Esophagus muscularis mucosa (tissue), 4 donors: ENCODE results near the gene SCAF8. TPM values are rescaled to one million over a fixed set of nuclear protein-coding genes. Genes with fewer than 3 reads are reported as not detected.

Source experiments
- DNase-seq: peaks from one replicate; pipeline ENCODE4 v3.0.0-alpha.2; 2017; ENCODE audit errors: extremely low spot score
- H3K27ac ChIP-seq, 4 donors: fragments of 200-600 bp; sonication (generic); replicated peaks in 1 of 4; 1 replicate in 3 of 4; 2 replicates in 1 of 4; pipeline ENCODE4 v1.5.1; 2016 to 2019; ENCODE audit warnings: mild to moderate bottlenecking in 1 of 4
- H3K27me3 ChIP-seq, 4 donors: fragments of 200-600 bp; sonication (generic); one replicate each; pipeline versions ENCODE4 v1.5.1 to v1.6.0; 2016 to 2019
- H3K36me3 ChIP-seq, 4 donors: fragments of 200-600 bp; sonication (generic); one replicate each; pipeline ENCODE4 v1.5.1; 2016 to 2019
- H3K4me1 ChIP-seq, 4 donors: fragments of 200-600 bp; sonication (generic); one replicate each; pipeline ENCODE4 v1.5.1; 2016 to 2019
- H3K4me3 ChIP-seq, 4 donors: fragments of 200-600 bp; sonication (generic); 1 replicate in 2 of 4; 2 replicates in 2 of 4; pipeline ENCODE4 v1.5.1; 2016 to 2019; ENCODE audit warnings: mild to moderate bottlenecking in 4 of 4, moderate library complexity in 1 of 4
- H3K9me3 ChIP-seq, 4 donors: fragments of 200-600 bp; sonication (generic); 1 replicate in 3 of 4; 2 replicates in 1 of 4; pipeline ENCODE4 v1.5.1; 2016 to 2019
- EP300 ChIP-seq: sonication (generic); formaldehyde crosslinking; IDR thresholded peaks from one replicate; pipeline ENCODE4 v1.6.1; 2017; ENCODE audit warnings: antibody characterized with exemption
- POLR2A ChIP-seq: fragments of 450-650 bp; IDR thresholded peaks from one replicate; pipeline ENCODE4 v1.6.1; 2017; ENCODE audit warnings: antibody characterized with exemption, moderate library complexity, mild to moderate bottlenecking, low read depth
- POLR2AphosphoS5 ChIP-seq, 2 donors: sonication (generic); formaldehyde crosslinking; IDR thresholded peaks; one replicate each; pipeline ENCODE4 v1.6.1; 2017; ENCODE audit warnings: antibody characterized with exemption in 2 of 2
- WGBS: methylation state at CpG from one replicate; pipeline ENCODE4 v1.1.5; 2018; 5-methylcytosine and 5-hydroxymethylcytosine counted together
- intact Hi-C: fragments of 100-400 bp; cut with DNase I; formaldehyde crosslinking; loops from one replicate; pipeline ENCODE4 v1.15.1; 2023
- total RNA-seq, 4 donors: library from RNA; depleted of rRNA; stranded (reverse); fragments of >200 nt; gene quantifications; one replicate each; pipeline versions ENCODE4 v1.1.0 to v1.2.1, GENCODE V29; 2016
- TF ChIP-seq, protein P1 (sequence below), 3 experiments: fragments of 200-600 bp in 2 of 3; fragments of 450-650 bp in 1 of 3; sonication (generic) in 2 of 3; IDR thresholded peaks; one replicate each; pipeline ENCODE4 v1.5.1; 2017 to 2019; ENCODE audit warnings: antibody characterized with exemption in 3 of 3, mild to moderate bottlenecking in 2 of 3, moderate library complexity in 1 of 3

SCAF8 gene
- total RNA-seq, 4 donors from 2014 or later = 35.7 to 42.0 (median 38.8) TPM

- Histone ChIP-seq H3K4me3 (no peak overlapping the region), H3K9me3 (peaks cover 0 to 5% (median 1%) of the 10 kb centered on the region in 4 donors), H3K27me3 (no peaks in the 10 kb centered on the region), H3K4me1 (no peaks in the 10 kb centered on the region), H3K27ac (no peak overlapping the region), H3K36me3 (no peaks in the 10 kb centered on the region)
- intact Hi-C loops = no loop called here
- TF ChIP-seq EP300 = no peak
- TF ChIP-seq, protein P1, sequence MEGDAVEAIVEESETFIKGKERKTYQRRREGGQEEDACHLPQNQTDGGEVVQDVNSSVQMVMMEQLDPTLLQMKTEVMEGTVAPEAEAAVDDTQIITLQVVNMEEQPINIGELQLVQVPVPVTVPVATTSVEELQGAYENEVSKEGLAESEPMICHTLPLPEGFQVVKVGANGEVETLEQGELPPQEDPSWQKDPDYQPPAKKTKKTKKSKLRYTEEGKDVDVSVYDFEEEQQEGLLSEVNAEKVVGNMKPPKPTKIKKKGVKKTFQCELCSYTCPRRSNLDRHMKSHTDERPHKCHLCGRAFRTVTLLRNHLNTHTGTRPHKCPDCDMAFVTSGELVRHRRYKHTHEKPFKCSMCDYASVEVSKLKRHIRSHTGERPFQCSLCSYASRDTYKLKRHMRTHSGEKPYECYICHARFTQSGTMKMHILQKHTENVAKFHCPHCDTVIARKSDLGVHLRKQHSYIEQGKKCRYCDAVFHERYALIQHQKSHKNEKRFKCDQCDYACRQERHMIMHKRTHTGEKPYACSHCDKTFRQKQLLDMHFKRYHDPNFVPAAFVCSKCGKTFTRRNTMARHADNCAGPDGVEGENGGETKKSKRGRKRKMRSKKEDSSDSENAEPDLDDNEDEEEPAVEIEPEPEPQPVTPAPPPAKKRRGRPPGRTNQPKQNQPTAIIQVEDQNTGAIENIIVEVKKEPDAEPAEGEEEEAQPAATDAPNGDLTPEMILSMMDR (IDR thresholded peaks at IDR 0.05) = no peak
- no peak for TF ChIP-seq POLR2A
- TF ChIP-seq POLR2AphosphoS5 (IDR thresholded peaks at IDR 0.05) = no peak
- 89% methylated on average over 4 of the region's 4 CpGs for WGBS
- DNase-seq = no peak
Observed at GRCh38 chr6:154719433-154719832, 13.8 kb upstream of the SCAF8 start.

GRCh38 chr6:154719854-154720253, 13.4 kb upstream of the SCAF8 start:
- Histone ChIP-seq H3K27me3 (no peaks in the 10 kb centered on the region), H3K9me3 (peaks cover 0 to 5% (median 1%) of the 10 kb centered on the region in 4 donors), H3K27ac (no peak overlapping the region), H3K36me3 (no peaks in the 10 kb centered on the region), H3K4me1 (no peaks in the 10 kb centered on the region), H3K4me3 (no peak overlapping the region)
- intact Hi-C loops = no loop called here
- no peak for TF ChIP-seq EP300
- TF ChIP-seq, protein P1 (IDR thresholded peaks at IDR 0.05) = no peak
- TF ChIP-seq POLR2A = no peak
- no peak for DNase-seq
- 85% methylated on average over 1 of the region's 1 CpG for WGBS

- DNase-seq = no peak
- intact Hi-C loops = no loop called here
Observed at GRCh38 chr6:154721460-154721859, 11.8 kb upstream of the SCAF8 start.

DNA sequence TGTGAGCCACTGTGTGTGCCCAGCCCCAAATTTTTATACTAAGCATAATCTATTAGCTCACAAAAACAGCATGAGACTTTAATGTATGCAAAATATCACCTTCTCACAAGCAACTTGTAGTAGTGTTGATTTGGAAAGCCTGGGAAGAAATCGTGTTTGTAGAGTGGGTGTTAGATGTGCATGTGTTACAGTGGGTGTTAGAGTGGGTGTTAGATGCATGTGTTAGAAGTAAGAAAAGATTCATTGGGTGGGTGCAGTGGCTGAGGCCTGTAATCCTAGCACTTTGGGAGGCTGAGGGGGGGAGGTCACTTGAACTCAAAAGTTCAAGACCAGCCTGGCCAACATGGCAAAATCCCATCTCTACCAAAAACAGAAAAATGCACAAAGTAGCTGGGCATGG, 6.3 kb upstream of the SCAF8 start:
- no peaks in the 10 kb centered on the region for H3K36me3 ChIP-seq
- intact Hi-C loops = no loop called here
- no peaks in the 10 kb centered on the region for H3K9me3 ChIP-seq
- H3K4me3 ChIP-seq = no peak overlapping the region
- TF ChIP-seq, protein P1 (IDR thresholded peaks at IDR 0.05) = no peak
- no peak for TF ChIP-seq POLR2A
- no peak for TF ChIP-seq POLR2AphosphoS5 (IDR thresholded peaks at IDR 0.05)
- no peak for TF ChIP-seq EP300
- H3K27me3 ChIP-seq = no peaks in the 10 kb centered on the region
- no peak overlapping the region for H3K27ac ChIP-seq
- WGBS = 74% methylated on average over 1 of the region's 1 CpG
- DNase-seq = no peak
- H3K4me1 ChIP-seq = peaks cover under 1 to 4% (median 4%) of the 10 kb centered on the region in 4 donors

More at GRCh38 chr6:154721460-154721859, 11.8 kb upstream of the SCAF8 start:
- Histone ChIP-seq H3K36me3 (no peaks in the 10 kb centered on the region), H3K4me3 (no peak overlapping the region), H3K27me3 (no peaks in the 10 kb centered on the region), H3K27ac (no peak overlapping the region), H3K4me1 (no peaks in the 10 kb centered on the region), H3K9me3 (peaks cover 0 to 5% (median 1%) of the 10 kb centered on the region in 4 donors)
- TF ChIP-seq EP300 = no peak
- no peak for TF ChIP-seq POLR2A
- TF ChIP-seq, protein P1 (IDR thresholded peaks at IDR 0.05) = no peak
- 80% methylated on average over 6 of the region's 6 CpGs for WGBS
